Measurements from ENCODE around the gene CDK6. TPM values are rescaled to one million over a fixed set of nuclear protein-coding genes. Genes with fewer than 3 reads are reported as not detected.

CDK6 gene
- total RNA-seq, 1 donor from 2014 or later = 23.3 TPM

GRCh38 chr7:92670204-92670851 is 166.0 kb downstream of the CDK6 start:
- Mint-ChIP-seq H3K4me1 (ENCODE audit: low read depth) (no peaks in the 10 kb centered on the region), H3K4me3 (ENCODE audit: low read depth) (no peak overlapping the region), H3K27ac (no peak overlapping the region), H3K27me3 (no peaks in the 10 kb centered on the region), H3K9me3 (ENCODE audit: low read depth) (no peaks in the 10 kb centered on the region), H3K36me3 (ENCODE audit: insufficient read depth) (no peaks in the 10 kb centered on the region)
- no peak for DNase-seq (ENCODE audit: low spot score, unreplicated experiment)
- TF ChIP-seq CTCF (IDR thresholded peaks at IDR 0.05; ENCODE audit: unreplicated experiment) = no peak

DNA sequence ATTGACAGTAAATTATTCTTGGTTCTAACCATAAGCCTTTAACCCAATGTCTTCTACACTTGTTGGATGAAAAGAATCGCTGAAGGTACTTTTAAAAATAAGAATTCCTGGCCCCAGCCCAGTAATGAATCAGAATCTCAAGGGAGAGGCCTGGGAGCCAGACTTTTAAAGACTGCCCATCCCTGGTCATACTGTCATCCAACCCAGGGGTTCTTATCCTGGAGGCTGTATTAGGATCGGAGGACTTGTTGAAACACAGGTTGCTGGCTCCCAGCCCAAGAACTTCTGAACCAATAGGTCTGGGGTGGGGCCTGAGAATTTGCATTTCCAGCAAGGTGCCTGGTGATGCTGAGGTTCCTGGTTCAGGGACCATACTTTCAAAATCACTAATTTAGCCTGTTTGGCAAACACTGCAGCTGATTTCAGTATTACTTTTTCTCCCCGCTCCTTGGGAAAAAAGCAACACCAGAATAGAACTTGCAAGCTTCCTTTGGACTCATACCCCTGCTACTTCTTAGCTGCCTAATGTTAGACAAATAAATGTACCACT is 166.7 kb downstream of the CDK6 start:
- no peaks in the 10 kb centered on the region for H3K4me1 Mint-ChIP-seq (ENCODE audit: low read depth)
- no peak overlapping the region for H3K4me3 Mint-ChIP-seq (ENCODE audit: low read depth)
- no peaks in the 10 kb centered on the region for H3K36me3 Mint-ChIP-seq (ENCODE audit: insufficient read depth)
- TF ChIP-seq CTCF (IDR thresholded peaks at IDR 0.05; ENCODE audit: unreplicated experiment) = no peak
- no peaks in the 10 kb centered on the region for H3K27me3 Mint-ChIP-seq
- H3K27ac Mint-ChIP-seq = no peak overlapping the region
- no peaks in the 10 kb centered on the region for H3K9me3 Mint-ChIP-seq (ENCODE audit: low read depth)
- DNase-seq (ENCODE audit: low spot score, unreplicated experiment) = no peak

DNA sequence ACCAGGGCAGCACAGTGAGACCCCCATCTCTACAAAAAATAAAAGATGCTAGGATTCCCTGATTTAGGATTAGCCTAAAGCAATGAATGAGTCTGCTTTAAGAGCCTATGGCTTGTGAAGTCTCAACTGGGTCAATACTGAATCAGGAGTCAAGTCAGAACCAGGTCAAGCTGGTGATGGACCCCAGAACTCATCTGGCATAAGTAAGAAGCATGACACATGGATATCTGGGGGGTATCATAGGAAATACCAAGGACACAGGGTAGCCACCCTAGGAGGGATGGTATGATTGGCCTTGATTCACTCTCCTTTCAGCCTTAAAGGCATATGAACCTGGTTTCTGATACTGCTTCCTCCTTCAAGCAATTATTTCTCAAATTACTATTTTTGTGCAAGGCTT is 167.8 kb downstream of the CDK6 start:
- no peaks in the 10 kb centered on the region for H3K4me1 Mint-ChIP-seq (ENCODE audit: low read depth)
- no peak overlapping the region for H3K27ac Mint-ChIP-seq
- H3K36me3 Mint-ChIP-seq (ENCODE audit: insufficient read depth) = no peaks in the 10 kb centered on the region
- H3K27me3 Mint-ChIP-seq = no peaks in the 10 kb centered on the region
- no peaks in the 10 kb centered on the region for H3K9me3 Mint-ChIP-seq (ENCODE audit: low read depth)
- TF ChIP-seq CTCF (IDR thresholded peaks at IDR 0.05; ENCODE audit: unreplicated experiment) = no peak
- no peak for DNase-seq (ENCODE audit: low spot score, unreplicated experiment)
- no peak overlapping the region for H3K4me3 Mint-ChIP-seq (ENCODE audit: low read depth)

- Mint-ChIP-seq H3K27ac (no peak overlapping the region), H3K4me3 (ENCODE audit: low read depth) (no peak overlapping the region), H3K4me1 (ENCODE audit: low read depth) (no peaks in the 10 kb centered on the region), H3K27me3 (no peaks in the 10 kb centered on the region), H3K36me3 (ENCODE audit: insufficient read depth) (no peaks in the 10 kb centered on the region), H3K9me3 (ENCODE audit: low read depth) (no peaks in the 10 kb centered on the region)
- no peak for DNase-seq (ENCODE audit: low spot score, unreplicated experiment)
- no peak for TF ChIP-seq CTCF (IDR thresholded peaks at IDR 0.05; ENCODE audit: unreplicated experiment)
These were observed 168.4 kb downstream of the CDK6 start for GRCh38 chr7:92667816-92668535.

- H3K4me3 Mint-ChIP-seq (ENCODE audit: low read depth) = no peak overlapping the region
- no peaks in the 10 kb centered on the region for H3K4me1 Mint-ChIP-seq (ENCODE audit: low read depth)
- TF ChIP-seq CTCF (IDR thresholded peaks at IDR 0.05; ENCODE audit: unreplicated experiment) = no peak
These were observed 170.4 kb downstream of the CDK6 start for GRCh38 chr7:92665926-92666325.

More at GRCh38 chr7:92665926-92666325, 170.4 kb downstream of the CDK6 start:
- H3K9me3 Mint-ChIP-seq (ENCODE audit: low read depth) = no peaks in the 10 kb centered on the region
- no peak overlapping the region for H3K27ac Mint-ChIP-seq
- no peaks in the 10 kb centered on the region for H3K27me3 Mint-ChIP-seq
- DNase-seq (ENCODE audit: low spot score, unreplicated experiment) = no peak
- H3K36me3 Mint-ChIP-seq (ENCODE audit: insufficient read depth) = no peaks in the 10 kb centered on the region
